HG02763 (cell line): Measurements from ENCODE around the gene FRMD4A.

ENCODE experiments used
- ATAC-seq: cut with Tn5 transposase; IDR thresholded peaks from one replicate; pipeline ENCODE4 v1.9.1; 2021; ENCODE audit warnings: mild to moderate bottlenecking, moderate library complexity; ENCODE audit not compliant: unreplicated experiment

The FRMD4A gene

DNA sequence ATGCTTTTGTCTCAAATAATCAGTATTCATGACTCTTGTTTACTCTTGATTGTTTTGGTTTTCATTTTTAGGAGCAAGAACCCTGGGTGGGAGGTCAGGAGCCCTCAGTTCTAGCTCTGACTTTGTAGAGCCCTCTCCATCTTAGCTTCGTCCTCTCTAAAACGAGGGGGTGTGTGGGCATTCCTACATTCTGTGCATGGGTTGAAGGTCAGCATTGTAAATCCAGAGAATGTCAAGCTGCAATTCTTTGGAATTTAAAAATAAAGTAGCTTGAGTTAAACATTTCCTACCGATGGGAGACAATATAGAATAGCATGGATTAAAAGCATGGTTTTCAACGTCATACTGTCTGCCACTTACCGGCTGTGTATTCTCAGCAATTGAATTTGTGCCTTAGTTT is 615.6 kb downstream of the FRMD4A start:
- no peak for ATAC-seq

DNA sequence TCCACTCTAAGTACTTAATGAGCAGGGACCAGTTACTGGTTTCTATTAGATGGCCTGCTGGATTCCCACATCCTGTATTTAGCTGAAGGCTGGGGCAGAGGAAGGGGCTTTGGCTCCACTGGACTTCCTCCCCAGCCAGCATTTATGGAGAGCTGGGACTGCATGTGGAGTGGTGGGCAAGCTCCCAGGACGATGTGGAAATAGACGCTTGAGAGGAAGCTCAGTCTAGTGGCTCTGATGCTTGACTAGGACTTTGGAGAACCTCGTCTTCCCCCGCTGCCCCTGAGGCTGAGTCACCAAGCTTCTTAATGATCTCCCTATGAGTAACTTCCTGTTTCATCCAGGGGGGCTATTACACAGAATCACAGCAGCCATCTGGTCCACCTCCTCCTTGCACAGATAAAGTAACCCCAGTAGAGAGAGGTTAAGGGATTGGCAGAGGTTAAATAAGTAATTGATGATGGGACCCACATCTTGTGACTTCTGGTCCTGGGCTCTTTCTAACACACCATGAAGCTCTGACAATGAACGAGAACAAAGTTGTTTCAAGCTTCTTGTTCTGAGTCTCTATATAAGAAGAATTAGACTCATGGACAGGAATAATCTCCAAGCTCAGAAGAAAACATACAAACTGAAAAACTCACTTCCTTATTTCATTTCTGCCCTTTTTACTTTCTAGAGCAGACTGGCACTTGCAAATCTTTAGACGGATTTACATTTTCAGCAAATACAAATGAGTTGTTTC is 617.7 kb downstream of the FRMD4A start:
- peak; percentile 74 for ATAC-seq

GRCh38 chr10:13712476-13712836 is 618.3 kb downstream of the FRMD4A start:
- ATAC-seq = no peak

DNA sequence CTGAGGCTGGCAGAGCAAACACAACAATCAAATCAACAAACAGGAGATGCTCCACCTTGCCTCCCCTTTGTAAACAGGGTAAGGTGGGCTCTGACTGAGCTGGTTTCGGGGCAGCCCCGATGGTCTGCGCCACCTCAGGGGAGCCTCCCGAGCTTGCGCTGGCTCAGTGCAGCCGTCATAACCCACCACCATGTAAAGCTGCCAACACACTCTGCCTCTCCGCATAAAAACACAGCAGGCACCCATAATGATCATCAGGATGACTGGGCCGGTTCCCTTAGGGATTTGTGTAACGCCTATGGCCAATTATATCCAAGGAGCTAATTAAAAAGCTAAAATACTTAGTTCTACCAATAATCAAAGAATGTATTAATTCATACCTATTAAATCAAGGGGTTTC is 619.4 kb downstream of the FRMD4A start:
- ATAC-seq = no peak

GRCh38 chr10:13709931-13710650 is 620.6 kb downstream of the FRMD4A start:
- no peak for ATAC-seq

DNA sequence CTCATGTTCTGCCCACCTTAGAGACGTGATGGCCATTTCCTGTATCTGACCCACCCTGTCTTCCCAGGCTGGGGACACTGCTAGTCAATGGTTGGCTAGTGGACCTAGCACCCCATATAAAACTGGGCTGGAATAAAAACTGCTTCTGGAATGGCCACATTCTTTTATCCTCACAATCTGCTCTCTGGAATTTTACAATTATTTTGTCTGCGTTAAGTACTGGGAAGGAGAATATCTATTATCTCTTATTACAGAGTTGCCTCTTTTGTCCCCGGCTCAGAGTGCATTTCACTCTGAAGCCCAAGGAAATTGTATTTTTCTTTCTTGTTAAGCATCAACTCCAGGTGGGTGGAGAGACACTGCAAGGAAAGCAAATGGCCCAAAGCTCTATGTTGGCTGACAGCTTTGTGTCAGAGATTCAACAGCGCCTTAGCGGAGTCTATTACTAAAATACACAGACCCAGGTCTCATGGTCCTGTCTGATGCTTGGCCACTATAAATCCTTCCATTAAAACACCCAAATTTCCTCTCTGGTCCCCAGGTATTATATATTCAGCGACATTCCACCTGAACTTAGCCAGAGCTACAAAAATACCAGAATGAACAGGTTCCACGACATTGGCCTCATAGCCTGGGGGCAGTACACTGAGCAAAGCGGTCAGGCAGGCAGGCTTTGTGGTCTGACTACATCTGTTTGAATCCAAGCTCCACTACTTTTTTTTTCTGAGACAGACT is 622.3 kb downstream of the FRMD4A start:
- no peak for ATAC-seq

DNA sequence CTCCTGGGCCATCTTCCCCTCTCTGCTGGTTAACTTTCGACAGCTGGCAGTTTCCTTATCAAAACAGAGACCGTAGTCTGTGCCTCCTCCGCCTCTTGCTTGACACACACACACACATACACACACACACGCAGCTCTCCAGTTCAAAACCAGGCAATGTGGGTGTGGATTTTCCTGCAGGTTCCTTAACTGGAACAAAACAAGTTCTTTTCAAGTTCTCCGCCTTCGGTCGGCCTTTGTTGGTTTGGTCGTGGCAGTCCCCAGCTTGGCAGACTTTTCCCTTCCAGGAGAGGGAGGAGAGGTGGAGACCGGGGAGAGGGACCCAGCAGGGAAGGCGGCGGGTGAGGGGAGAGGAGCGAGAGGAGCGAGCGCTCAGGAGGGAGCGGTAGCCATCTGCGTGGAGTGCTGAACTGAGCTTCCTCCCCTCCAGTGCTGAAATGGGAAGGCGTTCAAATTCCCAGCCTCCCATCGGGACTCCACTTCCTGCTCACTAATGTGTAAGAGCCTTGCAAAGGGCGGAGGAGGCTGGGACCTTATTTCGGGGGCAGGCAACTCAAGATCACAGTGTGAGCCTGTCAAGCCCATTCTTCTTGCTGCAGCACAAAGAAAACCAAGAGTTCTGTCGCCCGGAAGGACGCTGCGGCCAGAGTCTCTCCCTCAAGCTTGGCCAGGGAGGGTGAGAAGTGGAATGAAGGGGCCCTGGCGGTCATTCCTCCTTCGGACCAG is 623.4 kb downstream of the FRMD4A start:
- peak; percentile 35 for ATAC-seq

- no peak for ATAC-seq
Observed at GRCh38 chr10:13706604-13707003, 624.1 kb downstream of the FRMD4A start.

DNA sequence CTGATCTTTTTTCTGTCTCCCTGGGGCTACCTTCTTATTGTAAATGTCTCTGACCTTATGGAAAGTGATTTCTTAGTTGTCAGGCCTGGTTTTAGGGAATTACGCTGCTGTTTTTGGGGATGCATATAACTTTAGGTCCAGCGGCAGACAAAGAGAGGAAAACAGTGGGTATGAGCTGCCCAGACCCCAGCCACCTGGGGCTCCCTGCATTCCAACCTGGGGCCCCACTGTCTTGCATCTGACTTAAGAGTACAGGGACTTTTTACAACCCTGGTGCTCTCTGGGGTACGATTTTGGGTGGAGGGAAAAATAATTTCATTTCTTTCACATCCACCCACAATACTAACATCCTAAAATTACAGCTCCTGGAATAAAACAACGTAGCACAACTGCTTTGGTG is 624.5 kb downstream of the FRMD4A start:
- no peak for ATAC-seq

- ATAC-seq = no peak
Observed at GRCh38 chr10:13705526-13706174, 625.1 kb downstream of the FRMD4A start.

DNA sequence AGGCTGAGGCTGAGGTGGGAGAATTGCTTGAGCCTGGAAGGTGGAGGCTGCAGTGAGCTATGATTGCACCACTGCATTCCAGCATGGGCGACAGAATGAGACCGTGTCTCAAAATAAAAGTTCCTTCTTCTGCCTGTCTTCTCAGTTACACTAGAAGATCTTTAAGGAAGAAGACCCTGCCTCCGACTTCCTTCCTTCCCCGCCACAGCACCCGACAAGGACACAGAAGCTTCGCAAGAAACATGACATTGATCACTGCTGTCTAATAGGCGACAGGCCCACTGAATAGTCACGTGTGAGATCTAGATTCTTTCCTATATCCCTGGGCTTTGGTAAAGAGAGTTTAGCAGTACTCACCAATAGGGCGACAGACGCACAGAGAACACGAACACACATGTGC is 625.8 kb downstream of the FRMD4A start:
- no peak for ATAC-seq

DNA sequence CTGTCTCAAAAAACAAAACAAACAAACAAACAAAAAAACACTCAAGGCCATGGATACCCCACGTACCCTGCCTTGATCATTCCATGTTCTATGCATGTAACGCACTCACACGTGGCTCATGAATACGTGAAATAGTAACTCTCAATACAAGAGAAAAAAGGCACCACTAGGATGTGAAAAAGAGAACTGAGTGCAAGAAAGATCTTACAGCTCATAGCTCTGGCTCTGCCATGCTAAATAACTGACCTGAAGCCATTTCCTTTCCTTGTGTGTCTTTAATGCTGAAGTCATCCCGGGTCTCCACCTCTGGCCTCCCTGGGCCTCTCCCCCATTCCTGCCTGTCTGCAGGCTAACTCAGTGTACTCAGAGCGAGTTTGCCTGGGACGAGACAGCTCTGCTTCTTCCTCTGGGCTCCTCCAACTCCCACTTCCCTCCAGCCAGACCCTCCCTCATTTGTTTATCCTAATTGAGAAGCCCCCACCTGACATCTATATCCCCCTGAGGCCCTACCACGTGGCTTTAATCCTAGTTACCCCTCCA is 626.7 kb downstream of the FRMD4A start:
- no peak for ATAC-seq

DNA sequence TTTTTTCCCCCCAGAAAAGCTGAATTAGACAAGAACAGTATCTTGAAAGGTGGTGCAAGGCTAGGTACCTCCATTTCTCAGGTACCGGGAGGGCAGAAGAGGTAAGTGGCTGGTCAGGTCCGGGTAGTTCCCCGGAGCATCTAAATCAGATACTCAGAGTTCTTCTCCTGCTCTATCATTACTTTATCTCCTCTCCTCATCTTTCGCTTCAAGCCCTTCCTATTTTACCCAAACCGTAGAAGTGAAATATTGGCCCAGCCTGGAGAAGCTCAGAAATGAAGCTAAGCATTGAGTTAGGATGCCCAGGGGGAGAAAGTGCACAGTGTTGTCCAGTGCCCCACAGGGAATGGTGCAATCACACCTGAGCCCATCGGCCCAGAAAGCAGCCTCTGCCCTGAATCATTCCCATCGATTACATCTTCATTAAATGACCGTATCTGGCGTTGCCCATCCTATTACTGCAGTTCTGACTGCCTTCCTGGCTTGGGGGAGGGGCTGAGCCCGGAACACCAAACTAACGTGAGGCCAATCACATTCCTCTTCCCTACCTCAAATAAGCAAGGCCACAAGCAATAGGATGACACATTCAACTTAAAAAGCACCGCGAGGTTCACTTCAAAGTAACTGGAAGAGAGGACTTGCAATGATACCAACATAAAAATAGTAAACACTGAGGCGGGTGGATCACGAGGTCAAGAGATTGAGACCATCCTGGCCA is 627.5 kb downstream of the FRMD4A start:
- ATAC-seq = no peak

DNA sequence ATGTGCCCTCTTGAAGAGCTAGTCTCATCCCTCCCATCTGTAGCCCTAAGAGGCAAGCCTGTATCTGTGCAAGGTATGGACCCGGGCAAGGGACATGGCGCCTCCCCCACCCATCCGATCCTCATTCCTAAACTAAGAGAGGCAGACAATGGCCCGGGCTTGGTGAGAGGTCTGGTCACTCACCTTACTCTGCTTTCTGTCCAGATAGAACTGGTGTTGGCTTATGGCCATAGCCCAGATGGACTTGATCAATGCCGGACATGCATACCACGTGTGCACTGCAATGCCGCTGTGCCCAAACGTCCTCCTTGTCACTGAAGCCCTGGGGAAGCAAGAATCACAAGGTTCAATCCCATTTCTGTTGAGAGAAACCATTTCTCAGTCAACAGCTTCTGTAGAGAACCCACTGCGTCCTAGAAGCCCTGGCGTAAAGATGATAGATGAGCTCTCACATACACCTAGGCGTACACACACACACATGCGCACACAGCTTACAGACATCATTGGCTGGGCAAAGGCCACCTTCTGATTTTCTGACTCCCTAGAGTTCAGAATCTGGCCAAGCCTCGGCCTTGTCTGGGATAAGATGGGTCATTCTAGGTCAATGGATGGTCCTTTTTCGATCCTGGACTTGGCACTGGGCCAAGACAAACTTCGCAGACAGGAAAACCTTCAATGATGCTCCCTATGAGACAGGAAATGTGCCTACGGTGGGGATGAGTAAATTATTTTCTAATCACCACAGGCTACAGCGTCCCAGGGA is 629.4 kb downstream of the FRMD4A start:
- no peak for ATAC-seq

- ATAC-seq = no peak
Observed at GRCh38 chr10:13700473-13701144, 630.1 kb downstream of the FRMD4A start.

- no peak for ATAC-seq
Observed at GRCh38 chr10:13699216-13699615, 631.5 kb downstream of the FRMD4A start.

GRCh38 chr10:13698217-13698616 is 632.5 kb downstream of the FRMD4A start:
- ATAC-seq = no peak

DNA sequence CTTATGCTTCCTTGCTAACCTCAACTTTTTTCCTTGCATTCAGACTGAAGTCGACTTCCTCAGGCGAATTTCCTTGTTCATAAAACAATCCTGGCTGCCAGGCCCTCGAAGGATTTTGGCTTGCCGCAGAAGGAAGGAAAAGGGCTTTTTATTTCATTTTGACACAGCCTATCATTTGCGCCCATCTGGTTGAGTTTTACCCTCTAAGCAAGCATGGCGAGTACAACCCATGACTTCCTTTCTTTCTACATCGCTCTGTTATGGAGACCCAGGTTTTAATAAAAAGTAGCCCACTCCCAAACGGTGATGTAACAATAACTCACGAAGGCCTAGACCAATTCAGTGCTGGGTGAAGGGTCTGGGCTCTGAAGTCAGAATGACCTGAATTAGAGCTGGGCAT is 634.7 kb downstream of the FRMD4A start:
- no peak for ATAC-seq

- no peak for ATAC-seq
Observed at GRCh38 chr10:13695588-13695987, 635.1 kb downstream of the FRMD4A start.
